ENCODE data around the gene COBL. TPM values are rescaled to one million over a fixed set of nuclear protein-coding genes. Genes with fewer than 3 reads are reported as not detected.

The COBL gene
- polyA plus RNA-seq, 1 donor, result 30.5 TPM

- H3K4me1 ChIP-seq (ENCODE audit: control insufficient read depth, insufficient read depth, low read length), result peaks cover 12% of the 10 kb centered on the region
- H3K4me3 ChIP-seq (ENCODE audit: low read length), result no peak overlapping the region
- no peak overlapping the region for H3K27ac ChIP-seq (ENCODE audit: low read length)
- no peaks in the 10 kb centered on the region for H3K27me3 ChIP-seq (ENCODE audit: control insufficient read depth, insufficient read depth, low read length)
- no peak for DNase-seq
- H3K9me3 ChIP-seq (ENCODE audit: control insufficient read depth, low read depth, low read length), result no peaks in the 10 kb centered on the region
- WGBS (ENCODE audit: insufficient coverage, low lambda C conversion rate), result no CpG with 5 or more reads among the region's 11 CpGs
- H3K36me3 ChIP-seq (ENCODE audit: control insufficient read depth, insufficient read depth, low read length), result no peaks in the 10 kb centered on the region
These were observed 60.9 kb downstream of the COBL start for GRCh38 chr7:51255536-51256208.

DNA sequence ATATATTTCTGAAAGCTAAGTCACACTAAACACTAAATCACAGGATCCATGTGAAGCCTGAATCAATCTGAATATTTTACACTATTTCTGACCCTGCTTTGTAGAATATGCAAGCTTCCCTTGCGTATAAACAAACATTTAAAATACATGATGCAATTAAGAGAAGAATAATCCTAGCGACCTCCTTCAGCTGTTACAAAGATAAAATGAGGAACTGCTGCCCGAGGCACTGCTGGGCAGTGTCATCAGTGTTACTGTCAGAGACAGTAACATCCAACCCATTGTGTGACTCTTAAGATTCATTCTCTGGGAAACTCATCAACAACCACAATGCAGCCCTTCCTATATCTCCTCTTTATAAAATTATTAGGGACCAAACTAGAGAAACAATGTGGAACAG lies 61.6 kb downstream of the COBL start:
- Histone ChIP-seq H3K36me3 (ENCODE audit: control insufficient read depth, insufficient read depth, low read length) (no peaks in the 10 kb centered on the region), H3K9me3 (ENCODE audit: control insufficient read depth, low read depth, low read length) (no peaks in the 10 kb centered on the region), H3K4me3 (ENCODE audit: low read length) (no peak overlapping the region), H3K27ac (ENCODE audit: low read length) (no peak overlapping the region), H3K27me3 (ENCODE audit: control insufficient read depth, insufficient read depth, low read length) (no peaks in the 10 kb centered on the region), H3K4me1 (ENCODE audit: control insufficient read depth, insufficient read depth, low read length) (peaks cover 17% of the 10 kb centered on the region)
- no CpG with 5 or more reads among the region's 3 CpGs for WGBS (ENCODE audit: insufficient coverage, low lambda C conversion rate)
- DNase-seq, result no peak

DNA sequence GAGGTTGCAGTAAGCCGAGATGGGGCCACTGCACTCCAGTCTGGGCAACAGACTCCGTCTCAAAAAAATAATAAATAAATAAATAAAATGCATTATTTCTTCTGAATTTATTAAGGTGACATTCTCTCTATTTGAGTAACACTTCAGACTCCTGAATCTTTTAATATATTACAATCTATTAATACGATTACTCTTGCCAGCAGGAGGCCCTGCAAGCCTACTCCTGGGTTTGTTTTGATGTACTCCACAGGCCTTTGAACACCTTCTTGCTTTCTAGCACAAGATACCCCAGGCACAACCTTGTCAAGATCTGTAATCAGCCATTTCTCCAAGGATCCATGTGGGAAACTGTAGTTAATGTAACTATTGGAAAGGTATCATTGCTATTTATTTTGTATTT lies 63.5 kb downstream of the COBL start:
- Histone ChIP-seq H3K9me3 (ENCODE audit: control insufficient read depth, low read depth, low read length) (no peaks in the 10 kb centered on the region), H3K27ac (ENCODE audit: low read length) (no peak overlapping the region), H3K4me1 (ENCODE audit: control insufficient read depth, insufficient read depth, low read length) (peaks cover 22% of the 10 kb centered on the region), H3K4me3 (ENCODE audit: low read length) (no peak overlapping the region), H3K27me3 (ENCODE audit: control insufficient read depth, insufficient read depth, low read length) (no peaks in the 10 kb centered on the region), H3K36me3 (ENCODE audit: control insufficient read depth, insufficient read depth, low read length) (no peaks in the 10 kb centered on the region)
- DNase-seq, result no peak
- 83% methylated on average over 2 of the region's 3 CpGs for WGBS (ENCODE audit: insufficient coverage, low lambda C conversion rate)

DNA sequence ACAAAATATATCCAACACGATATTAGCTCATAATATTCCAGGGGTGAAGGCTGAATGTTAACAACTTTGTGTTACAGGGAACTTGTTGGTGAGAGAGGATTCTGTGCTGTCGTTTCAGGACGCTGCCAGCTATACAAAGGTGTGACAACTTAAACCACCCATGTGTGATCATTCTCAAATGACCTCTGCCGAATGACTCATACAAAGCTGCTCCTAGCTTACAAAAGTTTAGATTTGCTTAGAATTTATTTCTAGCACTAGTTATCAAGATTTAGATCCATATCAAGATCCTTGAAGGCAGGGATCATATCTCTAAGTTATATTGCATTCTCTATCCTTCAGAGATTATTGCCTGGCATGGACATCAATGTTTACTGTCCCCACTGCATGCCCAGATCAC lies 65.3 kb downstream of the COBL start:
- no peaks in the 10 kb centered on the region for H3K27me3 ChIP-seq (ENCODE audit: control insufficient read depth, insufficient read depth, low read length)
- H3K4me3 ChIP-seq (ENCODE audit: low read length), result no peak overlapping the region
- DNase-seq, result peak; percentile 34 to 54
- no peaks in the 10 kb centered on the region for H3K36me3 ChIP-seq (ENCODE audit: control insufficient read depth, insufficient read depth, low read length)
- H3K9me3 ChIP-seq (ENCODE audit: control insufficient read depth, low read depth, low read length), result no peaks in the 10 kb centered on the region
- H3K27ac ChIP-seq (ENCODE audit: low read length), result peak overlapping the region; percentile 33
- peaks cover 17% of the 10 kb centered on the region for H3K4me1 ChIP-seq (ENCODE audit: control insufficient read depth, insufficient read depth, low read length)
- no CpG with 5 or more reads among the region's 4 CpGs for WGBS (ENCODE audit: insufficient coverage, low lambda C conversion rate)

GRCh38 chr7:51250512-51250911 lies 66.1 kb downstream of the COBL start:
- no peaks in the 10 kb centered on the region for H3K9me3 ChIP-seq (ENCODE audit: control insufficient read depth, low read depth, low read length)
- H3K4me1 ChIP-seq (ENCODE audit: control insufficient read depth, insufficient read depth, low read length), result peaks cover 17% of the 10 kb centered on the region
- H3K27me3 ChIP-seq (ENCODE audit: control insufficient read depth, insufficient read depth, low read length), result no peaks in the 10 kb centered on the region
- WGBS (ENCODE audit: insufficient coverage, low lambda C conversion rate), result no CpG with 5 or more reads among the region's 2 CpGs
- peak; percentile 35 to 76 for DNase-seq
- H3K27ac ChIP-seq (ENCODE audit: low read length), result peak overlapping the region; percentile 33
- no peak overlapping the region for H3K4me3 ChIP-seq (ENCODE audit: low read length)
- H3K36me3 ChIP-seq (ENCODE audit: control insufficient read depth, insufficient read depth, low read length), result no peaks in the 10 kb centered on the region

DNA sequence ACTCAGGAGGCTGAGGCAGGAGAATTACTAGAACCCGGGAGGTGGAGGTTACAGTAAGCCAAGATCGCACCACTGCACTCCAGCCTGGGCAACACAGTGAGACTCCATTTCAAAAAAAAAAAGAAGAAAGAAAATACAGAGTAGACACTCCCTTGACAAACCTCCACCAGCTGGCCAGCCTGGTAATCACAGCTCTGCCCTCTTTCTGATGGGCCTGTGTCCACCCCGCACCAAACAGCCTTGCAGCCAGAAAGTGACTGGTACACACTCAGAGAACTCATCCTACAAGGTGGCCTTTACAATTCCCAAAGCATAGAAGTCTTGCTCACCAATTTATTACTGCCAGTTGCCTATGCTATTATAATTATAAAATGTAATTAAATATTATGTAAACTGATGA lies 66.6 kb downstream of the COBL start:
- peak overlapping the region; percentile 0 for H3K27ac ChIP-seq (ENCODE audit: low read length)
- no peaks in the 10 kb centered on the region for H3K27me3 ChIP-seq (ENCODE audit: control insufficient read depth, insufficient read depth, low read length)
- no peak for DNase-seq
- H3K4me1 ChIP-seq (ENCODE audit: control insufficient read depth, insufficient read depth, low read length), result peaks cover 17% of the 10 kb centered on the region
- no peaks in the 10 kb centered on the region for H3K36me3 ChIP-seq (ENCODE audit: control insufficient read depth, insufficient read depth, low read length)
- no peak overlapping the region for H3K4me3 ChIP-seq (ENCODE audit: low read length)
- no peaks in the 10 kb centered on the region for H3K9me3 ChIP-seq (ENCODE audit: control insufficient read depth, low read depth, low read length)
- WGBS (ENCODE audit: insufficient coverage, low lambda C conversion rate), result 100% methylated on average over 2 of the region's 3 CpGs

DNA sequence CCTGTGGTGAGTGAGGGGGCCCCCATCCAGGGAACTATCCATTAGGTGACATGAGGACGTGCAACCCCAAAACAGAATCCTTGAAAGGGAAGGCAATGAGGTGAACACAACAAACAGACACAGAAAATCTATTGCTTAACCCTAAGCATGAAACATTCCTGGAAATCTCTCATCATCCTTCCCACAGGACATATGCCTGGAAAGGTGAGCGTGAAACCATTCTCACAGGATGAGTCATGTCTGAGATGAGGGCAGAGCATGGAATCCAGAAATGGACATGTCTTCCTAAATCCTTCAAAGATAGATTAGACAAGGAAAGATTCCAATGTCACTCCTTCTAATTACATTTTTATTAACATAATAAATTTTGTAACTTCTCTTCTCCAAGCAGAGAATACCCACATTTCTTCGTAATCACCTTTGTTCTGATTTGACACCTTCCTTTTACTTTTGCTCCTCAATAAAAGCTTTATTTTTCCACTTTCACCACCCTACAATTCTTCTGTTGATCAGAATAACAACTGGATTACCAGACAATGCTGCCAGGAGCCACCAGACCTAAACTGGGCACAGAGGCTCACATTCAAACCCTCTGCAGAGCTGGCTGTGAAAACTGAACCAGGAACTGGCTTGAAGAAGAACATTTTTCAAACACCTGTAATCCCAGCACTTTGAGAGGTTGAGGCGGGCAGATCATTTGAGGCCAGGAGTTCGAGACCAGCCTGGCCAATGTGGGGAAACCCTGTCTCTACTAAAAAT lies 67.2 kb downstream of the COBL start:
- DNase-seq, result peak in 1 of 2 donors; percentile 30
- Histone ChIP-seq H3K36me3 (ENCODE audit: control insufficient read depth, insufficient read depth, low read length) (no peaks in the 10 kb centered on the region), H3K4me3 (ENCODE audit: low read length) (no peak overlapping the region), H3K27ac (ENCODE audit: low read length) (peak overlapping the region; percentile 21), H3K27me3 (ENCODE audit: control insufficient read depth, insufficient read depth, low read length) (no peaks in the 10 kb centered on the region), H3K4me1 (ENCODE audit: control insufficient read depth, insufficient read depth, low read length) (peaks cover 17% of the 10 kb centered on the region), H3K9me3 (ENCODE audit: control insufficient read depth, low read depth, low read length) (no peaks in the 10 kb centered on the region)
- WGBS (ENCODE audit: insufficient coverage, low lambda C conversion rate), result 91% methylated on average over 1 of the region's 5 CpGs

DNA sequence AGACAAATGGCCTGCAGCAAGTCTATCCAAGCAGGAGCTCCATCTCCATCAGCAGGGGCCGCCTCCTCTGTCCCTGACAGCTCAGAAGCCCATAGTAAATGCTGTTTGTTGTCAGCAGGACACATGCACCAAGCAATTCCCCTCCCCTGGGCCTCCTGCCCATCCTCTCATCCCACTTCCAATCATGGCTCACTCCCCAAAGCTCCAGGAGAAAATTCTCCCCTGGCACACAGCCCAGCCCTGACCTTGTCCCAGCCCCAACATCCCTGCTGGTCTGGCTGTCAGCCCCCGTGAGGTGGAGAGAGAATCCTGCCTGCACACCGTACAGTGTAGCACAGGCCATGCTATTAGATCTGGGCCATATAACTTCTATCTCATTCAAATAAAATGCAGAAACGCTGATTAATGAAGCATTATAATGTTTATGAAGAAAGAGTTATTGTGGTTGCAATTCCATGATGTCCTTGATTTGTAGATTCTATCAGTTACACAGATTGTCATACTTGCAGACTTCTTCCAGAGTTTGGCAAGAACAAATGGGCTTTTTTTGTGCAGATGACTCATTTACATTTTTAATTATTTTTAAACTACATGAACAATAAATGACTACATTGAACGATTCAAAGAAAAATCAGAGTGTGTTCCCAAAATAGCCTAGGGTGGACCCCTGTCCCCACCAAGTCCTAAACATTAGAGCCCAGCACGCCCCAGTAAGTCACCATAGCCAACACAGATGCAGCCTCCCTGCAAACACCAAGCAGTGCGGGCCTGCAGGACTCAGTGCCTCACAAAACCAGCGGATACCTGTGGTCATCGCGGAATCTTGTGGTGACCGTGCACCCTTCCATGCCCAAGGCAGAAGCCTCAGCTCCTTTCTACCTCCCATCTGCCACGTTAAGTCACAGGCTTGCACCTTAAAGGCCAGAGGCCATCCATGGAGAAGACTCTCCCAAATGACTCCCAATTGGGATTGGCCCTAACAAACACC lies 70.1 kb downstream of the COBL start:
- Histone ChIP-seq H3K27me3 (ENCODE audit: control insufficient read depth, insufficient read depth, low read length) (no peaks in the 10 kb centered on the region), H3K9me3 (ENCODE audit: control insufficient read depth, low read depth, low read length) (no peaks in the 10 kb centered on the region), H3K27ac (ENCODE audit: low read length) (no peak overlapping the region), H3K4me3 (ENCODE audit: low read length) (no peak overlapping the region), H3K4me1 (ENCODE audit: control insufficient read depth, insufficient read depth, low read length) (peaks cover 13% of the 10 kb centered on the region), H3K36me3 (ENCODE audit: control insufficient read depth, insufficient read depth, low read length) (peaks cover 4% of the 10 kb centered on the region)
- DNase-seq, result no peak
- WGBS (ENCODE audit: insufficient coverage, low lambda C conversion rate), result 100% methylated on average over 1 of the region's 12 CpGs

DNA sequence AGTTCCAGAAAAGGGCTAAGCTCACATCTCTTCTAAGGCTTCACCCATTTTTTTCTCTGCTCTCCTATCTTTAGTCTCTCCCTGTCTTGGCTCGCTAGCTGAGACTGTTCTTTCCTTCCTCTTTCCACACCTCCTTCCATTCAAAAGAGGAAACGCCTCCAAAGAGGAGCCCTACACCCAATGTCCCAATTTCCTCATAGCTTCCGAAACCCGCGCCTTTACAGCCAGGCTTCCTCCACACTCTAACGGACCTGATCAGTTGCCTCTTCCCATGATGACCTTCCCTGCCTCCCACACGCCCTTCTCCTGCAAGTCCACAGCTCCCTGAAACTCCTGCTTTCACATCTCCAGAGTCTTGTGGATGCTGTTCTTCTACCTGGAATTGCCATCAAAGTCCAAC lies 71.7 kb downstream of the COBL start:
- Histone ChIP-seq H3K36me3 (ENCODE audit: control insufficient read depth, insufficient read depth, low read length) (peaks cover 4% of the 10 kb centered on the region), H3K9me3 (ENCODE audit: control insufficient read depth, low read depth, low read length) (no peaks in the 10 kb centered on the region), H3K4me3 (ENCODE audit: low read length) (no peak overlapping the region), H3K27ac (ENCODE audit: low read length) (no peak overlapping the region), H3K27me3 (ENCODE audit: control insufficient read depth, insufficient read depth, low read length) (no peaks in the 10 kb centered on the region), H3K4me1 (ENCODE audit: control insufficient read depth, insufficient read depth, low read length) (peaks cover 3% of the 10 kb centered on the region)
- DNase-seq, result no peak
- WGBS (ENCODE audit: insufficient coverage, low lambda C conversion rate), result 100% methylated on average over 5 of the region's 7 CpGs

DNA sequence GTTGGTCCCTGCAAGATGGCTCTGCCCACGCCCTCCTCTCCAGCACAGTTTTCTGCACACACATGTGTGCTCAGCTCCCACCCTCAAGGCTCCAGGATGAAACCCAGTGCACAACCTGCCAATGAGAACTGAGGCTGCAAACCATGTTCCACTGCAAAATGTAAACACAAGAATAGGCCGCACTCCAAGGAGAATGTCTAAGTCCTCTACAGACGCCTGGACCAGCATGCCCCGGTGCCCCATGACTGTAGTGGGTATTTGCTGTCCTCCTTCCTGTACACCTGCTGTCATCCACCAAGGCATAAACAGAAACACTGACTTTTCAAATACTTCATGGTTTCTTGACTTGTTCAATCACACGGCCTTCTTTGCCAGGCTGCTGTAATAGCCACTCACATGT lies 72.6 kb downstream of the COBL start:
- H3K27ac ChIP-seq (ENCODE audit: low read length), result no peak overlapping the region
- peaks cover 4% of the 10 kb centered on the region for H3K36me3 ChIP-seq (ENCODE audit: control insufficient read depth, insufficient read depth, low read length)
- no peak for DNase-seq
- no peak overlapping the region for H3K4me3 ChIP-seq (ENCODE audit: low read length)
- no peaks in the 10 kb centered on the region for H3K9me3 ChIP-seq (ENCODE audit: control insufficient read depth, low read depth, low read length)
- peaks cover 2% of the 10 kb centered on the region for H3K4me1 ChIP-seq (ENCODE audit: control insufficient read depth, insufficient read depth, low read length)
- WGBS (ENCODE audit: insufficient coverage, low lambda C conversion rate), result no CpG with 5 or more reads among the region's 5 CpGs
- H3K27me3 ChIP-seq (ENCODE audit: control insufficient read depth, insufficient read depth, low read length), result no peaks in the 10 kb centered on the region

Data from large intestine (tissue), 3 donors.